ENCODE results near the gene PEDS1. TPM values are rescaled to one million over a fixed set of nuclear protein-coding genes. Genes with fewer than 3 reads are reported as not detected.

PEDS1 gene
- total RNA-seq, 1 experiment from 2014 or later, result 35.6 TPM

GRCh38 chr20:50153500-50154377 lies at the start of gene PEDS1 (continued):
- TF ChIP-seq ARID4B (CRISPR knock-in tag; IDR thresholded peaks at IDR 0.05; ENCODE audit: borderline replicate concordance), result peak; percentile 68
- TF ChIP-seq ERG (CRISPR knock-in tag; IDR thresholded peaks at IDR 0.05), result no peak
- TF ChIP-seq ZNF671 (CRISPR knock-in tag; IDR thresholded peaks at IDR 0.05), result no peak
- no peak for TF ChIP-seq CDX4 (CRISPR knock-in tag; IDR thresholded peaks at IDR 0.05; ENCODE audit: borderline replicate concordance)
- TF ChIP-seq TEAD4 (CRISPR knock-in tag; IDR thresholded peaks at IDR 0.05), result no peak
- peak; percentile 32 for TF ChIP-seq PRDM15 (CRISPR knock-in tag; IDR thresholded peaks at IDR 0.05)
- peak; percentile 75 for TF ChIP-seq CREB1 (CRISPR knock-in tag; IDR thresholded peaks at IDR 0.05)
- TF ChIP-seq JUN (CRISPR knock-in tag; IDR thresholded peaks at IDR 0.05), result peak; percentile 41; the same call in 1 of the 2 replicates
- no peak for TF ChIP-seq STAT6 (CRISPR knock-in tag; conservative IDR thresholded peaks at IDR 0.05; ENCODE audit: low read depth)
- no peak for TF ChIP-seq HMGXB4 (CRISPR knock-in tag; IDR thresholded peaks at IDR 0.05)
- no peak for TF ChIP-seq CTCF (IDR thresholded peaks at IDR 0.05)
- no peak for TF ChIP-seq NR2C2 (CRISPR knock-in tag; IDR thresholded peaks at IDR 0.05)
- TF ChIP-seq PREB (CRISPR knock-in tag; IDR thresholded peaks at IDR 0.05; ENCODE audit: borderline replicate concordance), result peak; percentile 14; the same call in 1 of the 2 replicates
- no peak for TF ChIP-seq ATF3 (CRISPR knock-in tag; conservative IDR thresholded peaks at IDR 0.05)
- 0 out of 2 replicates have a peak, but pooled peaks have one; percentile 77 for TF ChIP-seq ZNF219 (CRISPR knock-in tag; IDR thresholded peaks at IDR 0.05; ENCODE audit: borderline replicate concordance)
- TF ChIP-seq GRHL2 (CRISPR knock-in tag; IDR thresholded peaks at IDR 0.05; ENCODE audit: insufficient replicate concordance, severe bottlenecking), result no peak
- peak; percentile 38 for TF ChIP-seq NFE2L1 (CRISPR knock-in tag; IDR thresholded peaks at IDR 0.05)
- peak; percentile 88 for TF ChIP-seq ZNF232 (CRISPR knock-in tag; IDR thresholded peaks at IDR 0.05)
- no peak for TF ChIP-seq ATF1 (CRISPR knock-in tag; IDR thresholded peaks at IDR 0.05)
